ENCODE data around the gene ESF1. TPM values are rescaled to one million over a fixed set of nuclear protein-coding genes. Genes with fewer than 3 reads are reported as not detected.

The ESF1 gene
- total and polyA plus RNA-seq, 2 of the 8 experiments (the other 6 are each of a cell fraction or from before 2014, with no cell fraction given) = 1.1 to 32.9 TPM

DNA sequence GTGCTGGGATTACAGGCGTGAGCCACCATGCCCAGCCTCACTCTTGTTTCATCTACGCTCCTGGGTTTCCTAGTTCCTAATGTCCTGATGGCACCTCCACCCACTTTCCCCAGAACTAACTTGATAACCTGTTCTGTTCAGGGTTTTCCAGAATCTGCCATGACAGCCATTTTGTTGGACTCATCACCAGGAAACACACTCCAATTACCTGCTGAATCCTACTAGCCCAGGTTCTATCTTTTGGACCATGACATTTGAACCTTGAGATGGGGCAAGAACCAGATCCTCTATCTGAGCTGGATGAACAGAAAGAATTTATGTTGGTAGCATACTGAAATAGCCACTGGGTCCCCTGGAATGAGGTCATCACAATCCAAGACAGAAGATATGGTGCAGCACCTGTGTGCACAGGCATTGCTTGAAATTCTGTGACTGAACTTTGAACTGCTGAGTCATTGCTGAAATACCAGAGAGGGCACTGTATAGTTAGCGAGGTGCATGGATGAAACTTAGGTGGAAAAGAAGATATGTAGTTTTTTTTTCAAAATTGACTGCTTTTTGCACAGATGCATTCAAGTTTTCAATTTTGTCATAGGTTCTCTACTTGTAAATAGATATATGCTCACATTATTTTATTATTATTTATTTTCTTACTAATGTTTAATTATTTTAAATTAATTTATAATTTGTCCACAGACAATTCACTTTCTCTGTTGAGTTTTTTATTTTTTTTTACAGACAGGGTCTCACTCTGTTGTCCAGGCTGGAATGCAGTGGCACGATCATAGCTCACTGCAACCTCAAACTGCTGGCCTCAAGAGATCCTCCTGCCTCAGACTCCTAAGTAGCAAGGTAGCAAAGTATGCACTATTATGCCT lies 103.2 kb downstream of the ESF1 start:
- no peak overlapping the region for H4K91ac ChIP-seq (replicated peaks; ENCODE audit: insufficient read length, low read length)

More for the DNA sequence above, 103.2 kb downstream of the ESF1 start:
- H2BK20ac ChIP-seq (ENCODE audit: low read length) = no peak overlapping the region
- no peaks in the 10 kb centered on the region for H3K23me2 ChIP-seq (ENCODE audit: low read depth, low read length)
- no peak overlapping the region for H3K4me2 ChIP-seq (ENCODE audit: insufficient read depth in 1 of 2, low read depth in 2 of 2, low read length in 2 of 2)
- H3K4me3 ChIP-seq (ENCODE audit: extremely low read depth in 1 of 4, insufficient read depth in 2 of 4, low read depth in 3 of 4, low read length in 4 of 4) = no peak overlapping the region
- H3K27ac ChIP-seq (ENCODE audit: low read depth, low read length) = no peak overlapping the region
- H3K79me2 ChIP-seq (ENCODE audit: control insufficient read depth in 1 of 2, insufficient read depth in 2 of 2, low read length in 2 of 2) = no peaks in the 10 kb centered on the region
- no peak overlapping the region for H2BK12ac ChIP-seq (ENCODE audit: low read depth, low read length)
- H3K14ac ChIP-seq (ENCODE audit: insufficient read length) = no peak overlapping the region
- no peak overlapping the region for H2BK120ac ChIP-seq (replicated peaks; ENCODE audit: low read depth, low read length)
- H2AK5ac ChIP-seq (ENCODE audit: low read depth, low read length) = no peak overlapping the region
- no peaks in the 10 kb centered on the region; a peak in 1 of 7 replicates for H3K27me3 ChIP-seq (replicated peaks in 1 of 4; ENCODE audit: control insufficient read depth in 3 of 4, extremely low read depth in 1 of 4, insufficient read depth in 3 of 4, low read length in 3 of 4)
- no peak overlapping the region; the same call in 1 of the 2 replicates for H2AFZ ChIP-seq (ENCODE audit: low read length)
- no peak overlapping the region for H2BK15ac ChIP-seq (ENCODE audit: low read length)
- DNase-seq (ENCODE audit: low read depth in 1 of 2, low spot score in 2 of 2) (no peak), FAIRE-seq (no peak)
- H4K5ac ChIP-seq (ENCODE audit: insufficient read length, low read depth, low read length) = no peak overlapping the region
- H3K18ac ChIP-seq (ENCODE audit: extremely low read depth, low read length) = no peak overlapping the region
- H3K23ac ChIP-seq (ENCODE audit: insufficient read length) = no peak overlapping the region
- no peaks in the 10 kb centered on the region for H3K9me3 ChIP-seq (ENCODE audit: insufficient read depth in 2 of 2, low read depth in 1 of 2, low read length in 1 of 2)
- TF ChIP-seq SP4 (IDR thresholded peaks at IDR 0.05; ENCODE audit: low read length) = no peak
- no peak for TF ChIP-seq BRCA1 (IDR thresholded peaks at IDR 0.05; ENCODE audit: low read depth, low read length)
- no peak for TF ChIP-seq SIX5 (IDR thresholded peaks at IDR 0.05; ENCODE audit: low read depth, low read length)
- no peak for TF ChIP-seq POLR2A (IDR thresholded peaks at IDR 0.05; ENCODE audit: control extremely low read depth in 1 of 2, low read depth in 2 of 2, low read length in 2 of 2)
- no peak for TF ChIP-seq SUZ12 (IDR thresholded peaks at IDR 0.05; ENCODE audit: low read length)
- no peaks in the 10 kb centered on the region for H4K20me1 ChIP-seq (replicated peaks in 1 of 2; ENCODE audit: control insufficient read depth in 1 of 2, insufficient read depth in 2 of 2, low read length in 2 of 2)
- POLR2A ChIA-PET (ENCODE audit: partially characterized antibody) = no interaction called here
- H3K56ac ChIP-seq (replicated peaks; ENCODE audit: insufficient read length, low read depth, low read length) = no peak overlapping the region
- no peaks in the 10 kb centered on the region for H3K4me1 ChIP-seq (replicated peaks in 1 of 4; ENCODE audit: control insufficient read depth in 3 of 4, insufficient read depth in 4 of 4, low read length in 3 of 4)
- no peak overlapping the region for H3K4ac ChIP-seq (replicated peaks; ENCODE audit: insufficient read length, low read depth, low read length)
- H3K9ac ChIP-seq (replicated peaks in 1 of 4; ENCODE audit: extremely low read depth in 1 of 4, low read depth in 3 of 4, low read length in 3 of 4) = no peak overlapping the region
- H2BK5ac ChIP-seq (ENCODE audit: low read depth, low read length) = no peak overlapping the region
- no peaks in the 10 kb centered on the region for H3K79me1 ChIP-seq (ENCODE audit: low read depth, low read length)
- WGBS, 2 experiments (ENCODE audit: extremely low coverage in 1 of 2, insufficient coverage in 1 of 2, insufficient read length in 1 of 2, insufficient replicate concordance in 2 of 2, low coverage in 1 of 2, low lambda C conversion rate in 2 of 2, missing lambda C conversion rate in 1 of 2) = 80% methylated on average over 4 of the region's 4 CpGs; no CpG with 5 or more reads in 1 of the 2 experiments
- no peak overlapping the region for H4K8ac ChIP-seq (ENCODE audit: extremely low read depth, insufficient read depth, low read length)
- H3K36me3 ChIP-seq (ENCODE audit: control insufficient read depth in 2 of 4, insufficient read depth in 4 of 4, low read length in 3 of 4) = no peaks in the 10 kb centered on the region
- CTCF ChIA-PET (ENCODE audit: partially characterized antibody) = no interaction called here

All from H1 (cell line).